Thoracic aorta (tissue), 2 donors: ENCODE results near the gene PHF2. TPM values are rescaled to one million over a fixed set of nuclear protein-coding genes. Genes with fewer than 3 reads are reported as not detected.

Experiments
- ATAC-seq: fragments of 150-250 bp; one replicate; pipeline ENCODE4 v1.8.0; 2017; ENCODE audit warnings: low read depth; ENCODE audit not compliant: insufficient number of reproducible peaks, low FRiP score
- DNase-seq: peaks from one replicate; pipeline ENCODE4 v3.0.0-alpha.2; 2020; ENCODE audit warnings: low spot score
- H3K27ac ChIP-seq, 2 donors: fragments of 200-600 bp; sonication (generic); 1 replicate in 1 of 2; 2 replicates in 1 of 2; pipeline ENCODE4 v1.5.1; 2016; ENCODE audit warnings: mild to moderate bottlenecking in 2 of 2, moderate library complexity in 2 of 2
- H3K27me3 ChIP-seq: fragments of 200-600 bp; sonication (generic); replicated peaks from 2 replicates; pipeline ENCODE4 v1.6.0; 2016; ENCODE audit warnings: mild to moderate bottlenecking; ENCODE audit not compliant: insufficient read depth
- H3K36me3 ChIP-seq: fragments of 200-600 bp; sonication (generic); one replicate; pipeline ENCODE4 v1.5.1; 2016
- H3K4me1 ChIP-seq, 2 donors: fragments of 200-600 bp; sonication (generic); 1 replicate in 1 of 2; 2 replicates in 1 of 2; pipeline versions ENCODE4 v1.5.1 to v1.6.0; 2016; ENCODE audit warnings: low read depth in 2 of 2, mild to moderate bottlenecking in 1 of 2; ENCODE audit not compliant: control insufficient read depth in 1 of 2
- H3K4me3 ChIP-seq: fragments of 200-600 bp; sonication (generic); 2 replicates; pipeline ENCODE4 v1.5.1; 2016; ENCODE audit warnings: mild to moderate bottlenecking
- H3K9me3 ChIP-seq: fragments of 200-600 bp; sonication (generic); 2 replicates; pipeline ENCODE4 v1.5.1; 2016
- CTCF ChIP-seq: fragments of 200-600 bp; sonication (generic); IDR thresholded peaks from one replicate; pipeline ENCODE4 v1.5.1; 2019; ENCODE audit warnings: antibody characterized with exemption
- total RNA-seq, 2 donors: library from RNA; depleted of rRNA; stranded (reverse); fragments of >200 nt; gene quantifications; one replicate each; pipeline versions ENCODE4 v1.1.0 to v1.2.3, GENCODE V29; 2016

The PHF2 gene
- total RNA-seq, 2 donors from 2014 or later = 29.9 to 36.6 TPM

DNA sequence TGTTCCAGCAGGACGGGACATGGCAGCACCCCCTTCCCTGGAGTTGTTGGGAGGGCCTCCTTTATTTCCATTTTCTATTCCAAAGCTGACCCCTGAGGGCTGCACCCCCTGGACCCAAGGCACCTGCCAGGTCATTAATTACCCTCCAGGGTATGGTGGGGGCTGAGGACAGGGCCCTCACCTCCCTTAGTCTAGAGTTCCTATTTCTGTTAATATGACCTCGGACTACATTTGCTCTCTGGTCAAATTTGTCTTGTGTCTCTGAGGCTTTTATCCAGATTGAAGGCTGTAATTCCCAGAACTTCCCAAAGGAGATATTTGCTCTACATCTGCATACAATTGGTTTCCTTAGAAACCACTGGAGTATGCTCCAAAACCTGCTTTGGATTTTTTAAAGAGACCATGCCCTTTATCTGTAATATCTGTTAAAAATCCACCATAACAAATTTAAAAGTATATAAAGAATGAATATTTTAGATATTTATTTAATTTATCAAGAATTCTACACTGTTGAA is 16.8 kb downstream of the PHF2 start:
- Histone ChIP-seq H3K36me3 (no peaks in the 10 kb centered on the region), H3K4me1 (peaks cover 0 to 43% of the 10 kb centered on the region in 2 donors), H3K27ac (no peak overlapping the region), H3K27me3 (no peaks in the 10 kb centered on the region), H3K4me3 (no peak overlapping the region), H3K9me3 (no peaks in the 10 kb centered on the region)
- TF ChIP-seq CTCF = no peak
- ATAC-seq (no peak), DNase-seq (no peak)

- H3K4me1 ChIP-seq = peaks cover 4 to 45% of the 10 kb centered on the region in 2 donors
- no peak overlapping the region for H3K27ac ChIP-seq
- H3K9me3 ChIP-seq = no peaks in the 10 kb centered on the region
- no peak for DNase-seq
- no peak for TF ChIP-seq CTCF
- H3K27me3 ChIP-seq = no peaks in the 10 kb centered on the region
- H3K36me3 ChIP-seq = no peaks in the 10 kb centered on the region
- no peak for ATAC-seq
- H3K4me3 ChIP-seq = no peak overlapping the region
Observed at GRCh38 chr9:93594041-93594756, 17.8 kb downstream of the PHF2 start.

GRCh38 chr9:93595461-93595860 is 19.1 kb downstream of the PHF2 start:
- Histone ChIP-seq H3K27me3 (no peaks in the 10 kb centered on the region), H3K36me3 (no peaks in the 10 kb centered on the region), H3K4me3 (no peak overlapping the region), H3K27ac (no peak overlapping the region), H3K9me3 (no peaks in the 10 kb centered on the region), H3K4me1 (peaks cover 4 to 36% of the 10 kb centered on the region in 2 donors)
- DNase-seq = no peak
- TF ChIP-seq CTCF = no peak
- no peak for ATAC-seq

GRCh38 chr9:93595861-93596365 is 19.5 kb downstream of the PHF2 start:
- Histone ChIP-seq H3K4me1 (peaks cover 4 to 35% of the 10 kb centered on the region in 2 donors), H3K27ac (no peak overlapping the region), H3K4me3 (no peak overlapping the region), H3K27me3 (no peaks in the 10 kb centered on the region), H3K36me3 (no peaks in the 10 kb centered on the region), H3K9me3 (no peaks in the 10 kb centered on the region)
- DNase-seq (no peak), ATAC-seq (no peak)
- no peak for TF ChIP-seq CTCF

- Histone ChIP-seq H3K9me3 (no peaks in the 10 kb centered on the region), H3K4me1 (peaks cover 4 to 30% of the 10 kb centered on the region in 2 donors), H3K4me3 (no peak overlapping the region), H3K27ac (no peak overlapping the region), H3K36me3 (no peaks in the 10 kb centered on the region), H3K27me3 (no peaks in the 10 kb centered on the region)
- DNase-seq = no peak
- no peak for TF ChIP-seq CTCF
- no peak for ATAC-seq
Observed at GRCh38 chr9:93596399-93596798, 20.0 kb downstream of the PHF2 start.
